ENCODE data around the gene DEFB113.
"Not testable (repeated sequence)": the region's sequence is repeated elsewhere in the genome, so short reads cannot be mapped to it uniquely, and the experiment has no call there.

DEFB113 gene, protein sequence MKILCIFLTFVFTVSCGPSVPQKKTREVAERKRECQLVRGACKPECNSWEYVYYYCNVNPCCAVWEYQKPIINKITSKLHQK

GRCh38 chr6:49969605-49970004, at the start of gene DEFB113:
DEFB113 (minus strand) TSS chr6:49969625; CDS start chr6:49969625, 0 bp downstream.
- DNase-seq (no peak), ATAC-seq (no peak)

GRCh38 chr6:50007819-50008218, 38.4 kb upstream of the DEFB113 start:
- no peak for DNase-seq
- no peak for ATAC-seq

- ATAC-seq (no peak), DNase-seq (no peak)
Measured at GRCh38 chr6:50003139-50003538, 33.7 kb upstream of the DEFB113 start.

DNA sequence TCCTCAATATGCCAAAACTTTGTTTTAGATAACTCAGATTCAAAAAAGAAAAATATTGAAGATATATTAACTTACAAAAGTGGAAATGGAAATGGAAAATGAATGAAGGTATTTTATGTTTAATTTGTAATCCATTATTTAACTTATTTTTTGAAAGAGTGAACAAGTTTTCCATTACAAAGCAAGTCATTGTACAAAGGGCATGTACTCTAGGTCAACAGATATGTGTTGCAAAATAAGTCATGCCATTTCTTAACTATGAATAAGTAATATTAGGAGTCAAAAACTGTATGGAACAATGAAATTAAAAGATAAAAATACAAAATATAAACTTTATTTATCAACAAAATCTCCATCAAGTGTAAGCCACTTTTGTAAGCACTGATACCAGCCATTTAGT, 25.9 kb upstream of the DEFB113 start:
- DNase-seq (no peak), ATAC-seq (no peak)

DNA sequence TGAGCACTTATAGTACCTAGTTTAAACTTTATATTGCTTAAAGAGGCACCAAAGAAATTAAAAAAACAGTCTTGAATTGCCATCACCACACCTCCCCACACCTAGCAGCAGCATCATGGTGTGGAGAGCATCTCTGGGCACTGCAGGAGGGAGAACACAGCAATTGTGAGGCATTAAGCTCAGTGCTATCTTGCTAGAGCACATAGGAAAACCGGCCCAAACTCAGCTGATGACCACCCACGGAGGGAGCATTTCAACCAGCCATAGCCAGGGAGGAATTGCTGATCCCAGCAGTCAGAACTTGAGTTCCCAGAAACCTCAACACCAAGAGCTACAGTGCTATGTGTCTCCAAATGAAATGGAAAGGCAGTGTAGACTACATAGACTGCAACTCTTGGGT, 19.5 kb upstream of the DEFB113 start:
- no peak for DNase-seq

DNA sequence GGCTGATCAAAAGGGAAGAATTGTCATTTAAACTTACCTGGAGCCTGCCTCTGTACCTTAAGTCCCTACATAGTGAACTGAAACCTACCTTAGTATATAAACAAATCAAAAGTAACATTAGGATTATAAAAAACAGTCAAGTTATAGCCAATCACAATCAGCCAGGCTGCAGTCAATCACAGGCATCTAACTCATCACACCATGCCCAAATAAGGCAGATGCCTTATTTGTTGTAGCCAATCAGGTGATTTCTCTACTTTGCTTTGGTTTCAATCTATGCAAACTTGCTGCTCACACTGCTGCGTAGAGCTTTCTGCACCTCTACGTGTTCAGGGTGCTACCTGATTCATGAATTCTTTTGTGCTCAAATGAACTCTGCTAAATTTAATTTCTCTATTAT, 18.3 kb upstream of the DEFB113 start:
- no peak for ATAC-seq
- DNase-seq = no peak

More for the DNA sequence above, 19.5 kb upstream of the DEFB113 start:
- no peak for ATAC-seq

DNA sequence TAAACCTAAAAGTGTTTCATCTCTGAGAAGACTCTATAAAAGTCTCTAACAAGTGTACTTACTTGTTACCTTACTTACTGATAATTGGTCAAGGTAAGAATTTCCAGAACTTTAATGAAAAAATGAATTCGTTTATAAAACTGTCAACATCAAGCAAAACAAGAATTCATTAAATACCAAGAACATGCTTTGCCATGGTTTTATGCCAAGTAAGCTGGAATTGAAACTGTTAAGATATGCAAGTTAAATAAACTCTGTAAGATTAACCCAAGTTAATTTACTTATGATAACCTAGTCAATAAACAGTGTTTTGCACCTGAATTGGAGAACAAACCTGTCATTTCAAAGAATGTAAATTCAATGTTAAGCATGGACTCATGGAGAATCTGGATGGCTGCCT, 17.1 kb upstream of the DEFB113 start:
- DNase-seq (no peak), ATAC-seq (no peak)

GRCh38 chr6:49982046-49982445, 12.6 kb upstream of the DEFB113 start:
- no peak for ATAC-seq
- DNase-seq = no peak

DNA sequence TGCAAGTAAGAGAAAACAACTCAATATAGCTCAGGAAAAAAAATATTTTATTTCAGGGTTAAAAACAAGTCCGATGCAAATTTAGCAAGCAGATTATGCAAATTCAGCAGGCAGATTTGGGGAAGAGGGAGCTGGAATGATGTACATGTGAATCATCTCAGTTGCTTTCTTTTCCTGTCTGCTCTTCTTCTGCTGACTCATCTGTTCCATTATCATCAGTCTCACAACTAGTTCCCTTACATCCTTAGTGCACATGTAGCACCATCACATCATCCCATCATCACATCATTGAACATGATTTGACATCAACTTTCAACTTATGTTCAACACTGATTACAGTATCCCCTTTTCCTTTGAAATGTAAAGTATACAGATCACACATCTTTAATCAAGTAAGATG, 11.5 kb upstream of the DEFB113 start:
- ATAC-seq = no peak

DNA sequence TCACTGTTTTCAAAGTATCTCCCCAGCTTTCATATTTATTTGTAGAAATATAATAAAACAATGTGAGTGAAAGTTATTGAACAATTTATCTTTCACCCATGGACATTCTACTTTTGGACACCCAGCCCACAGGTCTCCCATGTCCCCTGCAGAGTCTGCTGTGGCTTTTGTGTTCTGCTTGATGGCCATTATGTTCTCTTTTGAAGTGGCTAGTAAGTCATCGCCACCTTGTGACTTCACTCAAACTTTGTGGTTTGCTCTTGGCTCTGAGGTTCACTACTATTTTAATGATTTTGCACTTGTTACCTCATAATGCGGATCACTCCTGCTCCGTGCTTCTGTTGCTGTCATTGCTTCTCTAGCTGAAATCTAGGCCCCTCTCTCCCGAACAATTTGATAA, 10.2 kb upstream of the DEFB113 start:
- no peak for DNase-seq
- no peak for ATAC-seq

More for the DNA sequence above, 11.5 kb upstream of the DEFB113 start:
- DNase-seq = no peak

GRCh38 chr6:49978332-49979226, 9.2 kb upstream of the DEFB113 start:
- DNase-seq (no peak), ATAC-seq (no peak)

DNA sequence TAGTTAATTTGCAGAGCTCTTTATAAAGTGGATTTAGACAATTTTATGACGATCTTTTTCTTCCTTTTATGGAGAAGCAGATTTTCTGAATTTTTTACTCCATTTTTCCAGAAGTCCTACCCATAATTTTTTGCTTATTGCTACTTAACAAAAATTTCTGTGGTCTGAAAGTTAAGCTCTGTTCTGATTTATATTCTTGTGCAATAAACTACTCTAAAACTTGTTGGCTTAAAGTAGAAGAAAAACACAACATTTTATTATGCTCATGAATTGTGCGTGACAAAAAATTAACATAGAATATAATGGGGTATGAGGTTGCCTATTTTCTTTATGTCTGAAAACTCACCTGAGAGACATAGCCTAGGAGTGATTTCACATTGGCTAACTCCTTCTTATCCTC, 2.6 kb downstream of the DEFB113 start:
- DNase-seq (no peak), ATAC-seq (no peak)

GRCh38 chr6:49966334-49966733, 3.1 kb downstream of the DEFB113 start:
- ATAC-seq (no peak), DNase-seq (no peak)

- no peak for ATAC-seq
- DNase-seq = no peak
Measured at GRCh38 chr6:49964064-49964463, 5.4 kb downstream of the DEFB113 start, which contains the start of gene DEFB114. DEFB114 (minus strand) TSS chr6:49964164; CDS start chr6:49964105, 59 bp downstream.

- ATAC-seq (no peak), DNase-seq (no peak)
Measured at GRCh38 chr6:49958180-49958579, 11.2 kb downstream of the DEFB113 start.

DNA sequence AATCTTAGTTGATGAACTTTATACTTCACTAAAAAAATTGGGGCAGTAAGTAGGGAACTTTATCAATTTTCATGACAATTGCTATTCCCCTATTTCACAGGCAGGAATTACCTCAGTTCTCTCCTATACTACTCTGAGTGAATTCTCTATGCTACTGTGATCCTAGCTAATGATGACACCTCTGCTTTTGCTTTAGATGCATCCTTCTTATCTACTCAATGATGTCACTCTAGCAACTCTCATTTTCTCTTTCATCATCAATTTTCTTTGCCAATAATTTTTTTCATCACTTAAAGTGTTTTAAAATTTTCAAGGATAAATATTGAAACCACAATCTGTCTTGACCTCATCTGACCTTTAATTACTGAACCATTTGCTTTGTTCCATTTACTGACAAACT, 13.6 kb downstream of the DEFB113 start:
- ATAC-seq = no peak
- DNase-seq = no peak

GRCh38 chr6:49951926-49952325, 17.5 kb downstream of the DEFB113 start:
- ATAC-seq (no peak), DNase-seq (no peak)

DNA sequence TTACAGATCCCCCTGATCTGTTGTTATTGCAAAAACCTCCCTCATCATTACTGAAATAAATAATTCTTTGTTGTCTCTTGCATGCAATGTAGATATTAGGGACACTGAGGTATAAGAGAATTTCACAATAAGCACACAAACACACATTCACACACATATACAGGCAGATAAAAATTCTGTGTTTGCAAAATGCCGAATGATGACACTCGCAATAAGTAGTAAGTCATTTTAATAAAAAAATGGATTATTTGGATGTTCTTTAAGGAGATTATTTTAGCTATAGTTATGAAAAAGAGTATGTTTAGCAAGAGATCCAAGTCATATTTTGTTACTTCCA, 19.0 kb downstream of the DEFB113 start:
- DNase-seq (no peak), ATAC-seq (no peak)

- no peak for DNase-seq
- no peak for ATAC-seq
Measured at GRCh38 chr6:49949062-49949461, 20.4 kb downstream of the DEFB113 start.

DNA sequence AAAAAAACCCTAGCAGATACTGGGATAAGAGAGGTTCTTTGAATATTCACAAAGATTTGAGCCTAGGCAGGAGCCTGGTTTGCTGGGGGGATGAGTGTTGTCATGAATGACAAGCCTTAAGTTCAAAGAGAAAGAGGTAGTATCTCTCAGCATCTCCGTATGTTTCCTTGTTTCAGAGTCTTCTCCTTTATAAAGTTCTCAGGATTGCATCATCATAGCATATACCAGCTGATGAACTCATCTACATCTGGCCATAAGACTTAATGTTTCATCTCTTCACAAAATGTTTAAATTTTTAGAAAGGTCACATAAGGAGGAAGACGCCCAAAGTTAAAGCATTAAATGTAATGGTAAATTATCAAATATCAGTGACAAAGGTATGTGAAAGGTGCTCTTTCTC, 22.6 kb downstream of the DEFB113 start:
- ATAC-seq (no peak), DNase-seq (no peak)

- not testable (repeated sequence) for ATAC-seq, DNase-seq
Measured at GRCh38 chr6:49944068-49944467, 25.4 kb downstream of the DEFB113 start.

- no peak for DNase-seq
- ATAC-seq = no peak
Measured at GRCh38 chr6:49939993-49940498, 29.4 kb downstream of the DEFB113 start.

- DNase-seq (no peak), ATAC-seq (no peak)
Measured at GRCh38 chr6:49937811-49938210, 31.6 kb downstream of the DEFB113 start.

GRCh38 chr6:49937017-49937416, 32.4 kb downstream of the DEFB113 start:
- ATAC-seq (no peak), DNase-seq (no peak)

All from stimulated activated naive CD8-positive, alpha-beta T cell treated with anti-CD3 and anti-CD28 coated beads, Interleukin-15, Interleukin-2, amounts not matched to agents 100 U/mL and 50 U/mL, for 24 hours (primary cell).